H1 (cell line): ENCODE measurements around the gene FRMD4A. TPM values are rescaled to one million over a fixed set of nuclear protein-coding genes. Genes with fewer than 3 reads are reported as not detected.

Experiments
- BCL11A ChIP-seq, 2 experiments: IDR thresholded peaks; one replicate each; pipeline ENCODE4 v1.6.1; 2011; ENCODE audit warnings: low read depth in 2 of 2, low read length in 2 of 2, mild to moderate bottlenecking in 2 of 2
- BRCA1 ChIP-seq: IDR thresholded peaks from 2 replicates; pipeline ENCODE4 v1.6.1; 2012; ENCODE audit warnings: low read depth, low read length, improper control_type of control experiment
- CEBPB ChIP-seq: IDR thresholded peaks from 2 replicates; pipeline ENCODE4 v1.6.1; 2012; ENCODE audit warnings: low read depth, low read length
- EZH2 ChIP-seq: fragments of 200-600 bp; sonication (generic); IDR thresholded peaks from 2 replicates; pipeline ENCODE4 v1.7.1; 2012; ENCODE audit warnings: low read depth, mild to moderate bottlenecking, moderate library complexity, low read length, inconsistent platforms; ENCODE audit not compliant: severe bottlenecking
- GABPA ChIP-seq: IDR thresholded peaks from 2 replicates; pipeline ENCODE4 v1.6.1; 2011; ENCODE audit warnings: mild to moderate bottlenecking, low read length, moderate library complexity, borderline replicate concordance; ENCODE audit not compliant: insufficient read depth
- KDM4A ChIP-seq: IDR thresholded peaks from one replicate; pipeline ENCODE4 v1.7.1; 2012; ENCODE audit warnings: low read depth, mild to moderate bottlenecking, moderate library complexity, low read length, inconsistent platforms; ENCODE audit not compliant: severe bottlenecking
- POLR2A ChIP-seq, 2 experiments: IDR thresholded peaks; 1 replicate in 1 of 2; 2 replicates in 1 of 2; pipeline ENCODE4 v1.6.1; 2011; ENCODE audit warnings: low read depth in 2 of 2, low read length in 2 of 2, mild to moderate bottlenecking in 2 of 2; ENCODE audit errors: control extremely low read depth in 1 of 2
- POLR2AphosphoS5 ChIP-seq: IDR thresholded peaks from 2 replicates; pipeline ENCODE4 v1.6.1; 2011; ENCODE audit warnings: low read depth, low read length
- RNF2 ChIP-seq: fragments of 200-900, 300-1000 bp; sonication (generic); IDR thresholded peaks from 2 replicates; pipeline ENCODE4 v1.7.1; 2016; ENCODE audit warnings: borderline replicate concordance, low read depth, mild to moderate bottlenecking, antibody characterized with exemption, low read length; ENCODE audit not compliant: poor library complexity, severe bottlenecking; ENCODE audit errors: missing control alignments
- SIX5 ChIP-seq: IDR thresholded peaks from 2 replicates; pipeline ENCODE4 v1.6.1; 2011; ENCODE audit warnings: mild to moderate bottlenecking, low read depth, low read length
- SRF ChIP-seq: IDR thresholded peaks from 2 replicates; pipeline ENCODE4 v1.6.1; 2011; ENCODE audit warnings: mild to moderate bottlenecking, low read depth, low read length, moderate library complexity
- TCF12 ChIP-seq: IDR thresholded peaks from 2 replicates; pipeline ENCODE4 v1.6.1; 2011; ENCODE audit warnings: low read depth, mild to moderate bottlenecking, low read length
- YY1 ChIP-seq: IDR thresholded peaks from 2 replicates; pipeline ENCODE4 v1.6.1; 2011; ENCODE audit warnings: low read depth, mild to moderate bottlenecking, low read length
- polyA plus RNA-seq, 7 experiments: library from polyadenylated mRNA; depleted of rRNA in 3 of 7; stranded (reverse) in 5 of 7; unstranded in 2 of 7; fragments of >200 nt in 5 of 7; fragments of 200-250 nt in 2 of 7; gene quantifications; 1 replicate in 5 of 7; 2 replicates in 1 of 7; 4 replicates in 1 of 7; pipeline versions ENCODE4 v1.2.1 to v1.2.3, GENCODE V29; 2011 to 2013; ENCODE audit warnings: missing spikeins in 2 of 7, mixed read lengths in 2 of 7
- total RNA-seq: library from RNA; stranded (reverse); fragmentation: NEBNext Ultra II Directional; extraction: Animal tissue kit (Norgen Biotek cat#: 25700); gene quantifications from 2 replicates; pipeline ENCODE4 v1.2.1, GENCODE V29; 2021
- TF ChIP-seq, protein P1 (sequence below), 3 experiments: IDR thresholded peaks; 1 replicate in 2 of 3; 2 replicates in 1 of 3; pipeline versions ENCODE4 v1.5.1 to v1.6.1; 2011; ENCODE audit warnings: low read length in 3 of 3, mild to moderate bottlenecking in 3 of 3, inconsistent platforms in 2 of 3, low read depth in 1 of 3, moderate library complexity in 1 of 3; ENCODE audit not compliant: insufficient read depth in 1 of 3; ENCODE audit errors: control extremely low read depth in 1 of 3
- TF ChIP-seq, protein P2 (sequence below): IDR thresholded peaks from 2 replicates; pipeline ENCODE4 v1.6.1; 2012; ENCODE audit warnings: inconsistent platforms

FRMD4A gene
- total and polyA plus RNA-seq, 2 of the 8 experiments (the other 6 are each of a cell fraction or from before 2014, with no cell fraction given), result 38.6 to 39.6 TPM

DNA sequence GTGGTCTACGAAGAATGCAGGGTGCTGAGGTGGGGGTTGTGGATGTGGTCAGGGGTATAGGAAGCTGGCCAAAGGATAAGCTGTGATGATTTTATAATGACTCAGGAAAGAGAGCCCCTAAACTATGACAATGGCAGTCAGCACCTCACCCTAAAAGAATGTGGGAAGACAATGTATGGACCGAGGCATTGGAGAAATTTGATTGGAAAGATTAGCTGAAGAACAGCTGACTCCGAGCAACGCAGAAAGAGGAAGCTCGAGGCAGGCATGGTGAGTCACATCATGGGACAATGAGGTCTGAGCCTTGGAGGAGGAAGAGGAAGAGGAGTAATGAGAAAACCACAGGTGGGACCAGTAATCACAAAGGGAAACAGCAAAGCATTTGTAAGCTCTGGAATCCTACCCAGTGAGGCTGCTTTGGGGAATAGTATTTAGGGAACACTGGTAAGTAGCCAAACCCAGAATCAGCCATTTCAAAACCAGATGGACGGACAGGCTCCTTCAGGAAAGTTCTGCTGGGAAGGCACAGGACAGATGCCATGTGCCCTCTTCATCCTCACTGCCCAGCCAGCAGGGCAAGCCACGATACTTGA is 448.5 kb downstream of the FRMD4A start (continued):
- TF ChIP-seq, protein P1, sequence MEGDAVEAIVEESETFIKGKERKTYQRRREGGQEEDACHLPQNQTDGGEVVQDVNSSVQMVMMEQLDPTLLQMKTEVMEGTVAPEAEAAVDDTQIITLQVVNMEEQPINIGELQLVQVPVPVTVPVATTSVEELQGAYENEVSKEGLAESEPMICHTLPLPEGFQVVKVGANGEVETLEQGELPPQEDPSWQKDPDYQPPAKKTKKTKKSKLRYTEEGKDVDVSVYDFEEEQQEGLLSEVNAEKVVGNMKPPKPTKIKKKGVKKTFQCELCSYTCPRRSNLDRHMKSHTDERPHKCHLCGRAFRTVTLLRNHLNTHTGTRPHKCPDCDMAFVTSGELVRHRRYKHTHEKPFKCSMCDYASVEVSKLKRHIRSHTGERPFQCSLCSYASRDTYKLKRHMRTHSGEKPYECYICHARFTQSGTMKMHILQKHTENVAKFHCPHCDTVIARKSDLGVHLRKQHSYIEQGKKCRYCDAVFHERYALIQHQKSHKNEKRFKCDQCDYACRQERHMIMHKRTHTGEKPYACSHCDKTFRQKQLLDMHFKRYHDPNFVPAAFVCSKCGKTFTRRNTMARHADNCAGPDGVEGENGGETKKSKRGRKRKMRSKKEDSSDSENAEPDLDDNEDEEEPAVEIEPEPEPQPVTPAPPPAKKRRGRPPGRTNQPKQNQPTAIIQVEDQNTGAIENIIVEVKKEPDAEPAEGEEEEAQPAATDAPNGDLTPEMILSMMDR (IDR thresholded peaks at IDR 0.05; ENCODE audit: control extremely low read depth in 1 of 3, insufficient read depth in 1 of 3, low read depth in 1 of 3, low read length in 3 of 3), result no peak
- no peak for TF ChIP-seq CEBPB
- no peak for TF ChIP-seq GABPA
- TF ChIP-seq RNF2, result no peak
- TF ChIP-seq TCF12, result peak; percentile 72; the same call in 1 of the 2 replicates
- TF ChIP-seq EZH2, result no peak
- peak; percentile 72 to 81 for TF ChIP-seq POLR2A (IDR thresholded peaks at IDR 0.05; ENCODE audit: control extremely low read depth in 1 of 2, low read depth in 2 of 2, low read length in 2 of 2)
- TF ChIP-seq BCL11A (IDR thresholded peaks at IDR 0.05; ENCODE audit: low read depth in 2 of 2, low read length in 2 of 2), result peak in 1 of 2 experiments; percentile 94
- TF ChIP-seq POLR2AphosphoS5, result peak; percentile 58; the same call in 1 of the 2 replicates
- TF ChIP-seq KDM4A, result no peak
- TF ChIP-seq YY1, result peak; percentile 72
- TF ChIP-seq SIX5, result no peak
- TF ChIP-seq BRCA1, result no peak
- no peak for TF ChIP-seq SRF
- TF ChIP-seq, protein P2, sequence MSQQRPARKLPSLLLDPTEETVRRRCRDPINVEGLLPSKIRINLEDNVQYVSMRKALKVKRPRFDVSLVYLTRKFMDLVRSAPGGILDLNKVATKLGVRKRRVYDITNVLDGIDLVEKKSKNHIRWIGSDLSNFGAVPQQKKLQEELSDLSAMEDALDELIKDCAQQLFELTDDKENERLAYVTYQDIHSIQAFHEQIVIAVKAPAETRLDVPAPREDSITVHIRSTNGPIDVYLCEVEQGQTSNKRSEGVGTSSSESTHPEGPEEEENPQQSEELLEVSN, result no peak
